Prostate gland (tissue), 2 donors: ENCODE measurements around the gene SMURF2. TPM values are rescaled to one million over a fixed set of nuclear protein-coding genes. Genes with fewer than 3 reads are reported as not detected.

Experiments
- DNase-seq: peaks from one replicate; pipeline ENCODE4 v3.0.0-alpha.2; 2019; ENCODE audit warnings: low spot score
- H3K27ac ChIP-seq, 2 donors: fragments of 200-600 bp; sonication (generic); 2 replicates each; pipeline ENCODE4 v1.5.1; 2017 to 2019
- H3K27me3 ChIP-seq: fragments of 200-600 bp; sonication (generic); replicated peaks from 2 replicates; pipeline ENCODE4 v1.5.1; 2019; ENCODE audit not compliant: insufficient read depth
- H3K36me3 ChIP-seq, 2 donors: fragments of 200-600 bp; sonication (generic); 1 replicate in 1 of 2; 2 replicates in 1 of 2; pipeline versions ENCODE4 v1.5.1 to v1.8.1; 2017 to 2019
- H3K4me1 ChIP-seq: fragments of 200-600 bp; sonication (generic); replicated peaks from 2 replicates; pipeline ENCODE4 v1.5.1; 2019
- H3K4me3 ChIP-seq, 2 donors: fragments of 200-600 bp; sonication (generic); 2 replicates each; pipeline ENCODE4 v1.5.1; 2017 to 2019
- H3K9me3 ChIP-seq: fragments of 200-600 bp; sonication (generic); 2 replicates; pipeline ENCODE4 v1.5.1; 2017
- CTCF ChIP-seq, 4 experiments: fragments of 200-600 bp in 2 of 4; fragments of 450-650 bp in 2 of 4; sonication (generic) in 2 of 4; IDR thresholded peaks; 1 replicate in 3 of 4; 2 replicates in 1 of 4; pipeline ENCODE4 v1.5.1; 2016 to 2019; ENCODE audit warnings: antibody characterized with exemption in 4 of 4, mild to moderate bottlenecking in 2 of 4, moderate library complexity in 2 of 4
- POLR2A ChIP-seq: fragments of 450-650 bp; IDR thresholded peaks from one replicate; pipeline ENCODE4 v1.6.1; 2016; ENCODE audit warnings: antibody characterized with exemption, mild to moderate bottlenecking
- POLR2AphosphoS5 ChIP-seq: sonication (generic); formaldehyde crosslinking; IDR thresholded peaks from one replicate; pipeline ENCODE4 v1.6.1; 2017; ENCODE audit warnings: antibody characterized with exemption
- WGBS: methylation state at CpG from one replicate; pipeline ENCODE4 v1.1.5; 2018; 5-methylcytosine and 5-hydroxymethylcytosine counted together
- intact Hi-C: fragments of 100-400 bp; cut with DNase I; formaldehyde crosslinking; loops from one replicate; pipeline ENCODE4 v1.14.2; 2022
- microRNA-seq: library from miRNA; unstranded; fragments of <30 nt; microRNA quantifications from one replicate; pipeline ENCODE4, GENCODE V29; 2016
- small RNA-seq, 2 donors: library from RNA; depleted of rRNA; stranded (forward); fragments of <200 nt; gene quantifications; one replicate each; pipeline ENCODE3, GENCODE V24; 2016
- total RNA-seq, 2 donors: library from RNA; depleted of rRNA; stranded (reverse); fragments of >200 nt; gene quantifications; one replicate each; pipeline ENCODE4 v1.1.0, GENCODE V29; 2016

SMURF2 gene
- total RNA-seq, 2 donors from 2014 or later, result 21.5 to 29.1 TPM

DNA sequence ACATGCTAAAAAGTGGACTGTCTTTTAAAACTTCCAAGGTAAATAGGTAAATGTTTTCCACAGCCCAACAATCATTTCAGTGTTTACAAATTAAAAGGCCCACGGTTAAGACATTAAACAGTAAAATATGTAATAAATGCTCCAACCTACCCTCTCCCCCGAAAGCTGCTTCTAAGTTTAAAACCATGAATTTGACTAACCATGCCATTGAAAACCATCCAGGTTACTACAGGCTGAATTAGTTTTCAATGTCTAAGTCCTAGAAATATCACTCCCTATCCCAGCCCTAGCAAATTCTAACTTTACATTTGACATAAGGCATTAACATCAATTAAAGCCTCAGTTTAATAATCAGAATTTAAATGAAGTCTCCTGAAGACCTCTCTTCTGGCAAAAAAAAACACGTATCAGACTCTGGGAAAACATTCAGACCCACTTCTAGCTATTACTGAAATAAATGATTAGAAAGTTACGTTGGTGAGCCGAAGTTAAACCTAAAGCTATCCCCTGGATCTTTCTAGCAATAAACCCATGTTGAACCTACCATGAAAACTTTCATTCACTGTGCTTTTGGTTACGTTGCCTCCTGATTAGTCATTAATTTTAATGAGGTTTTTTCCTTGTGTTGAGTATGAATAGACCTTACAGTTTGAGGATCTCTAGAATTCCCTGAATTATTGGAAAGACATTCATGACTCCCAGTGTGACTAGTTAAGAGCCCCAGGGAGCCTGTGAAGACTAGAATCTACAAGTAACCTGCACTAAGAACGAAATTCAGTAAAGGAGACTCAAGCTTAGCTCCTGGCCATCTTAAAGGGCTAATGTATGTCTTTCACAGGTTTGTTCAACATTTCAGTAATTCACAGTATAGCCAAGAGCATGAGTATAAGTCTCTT is 163.6 kb downstream of the SMURF2 start:
- intact Hi-C loops, result no loop called here
- H3K4me1 ChIP-seq, result peaks cover 14% of the 10 kb centered on the region
- H3K36me3 ChIP-seq, result peaks cover 22 to 27% of the 10 kb centered on the region in 2 donors
- TF ChIP-seq CTCF (IDR thresholded peaks at IDR 0.05) (no peak), POLR2AphosphoS5 (no peak), POLR2A (no peak)
- no peaks in the 10 kb centered on the region for H3K27me3 ChIP-seq
- no peak overlapping the region for H3K4me3 ChIP-seq
- no peak overlapping the region for H3K27ac ChIP-seq
- WGBS, result 54% methylated on average over 7 of the region's 7 CpGs
- no peak for DNase-seq
- H3K9me3 ChIP-seq, result no peaks in the 10 kb centered on the region

GRCh38 chr17:64497565-64498035 is 164.5 kb downstream of the SMURF2 start:
- Histone ChIP-seq H3K27me3 (no peaks in the 10 kb centered on the region), H3K4me3 (peak overlapping the region; percentile 61 to 62), H3K36me3 (peaks cover 14 to 23% of the 10 kb centered on the region in 2 donors), H3K27ac (peak overlapping the region; percentile 70 to 71), H3K4me1 (peaks cover 14% of the 10 kb centered on the region), H3K9me3 (no peaks in the 10 kb centered on the region)
- WGBS, result 43% methylated on average over 4 of the region's 4 CpGs
- TF ChIP-seq CTCF (IDR thresholded peaks at IDR 0.05), result no peak
- TF ChIP-seq POLR2A, result no peak
- TF ChIP-seq POLR2AphosphoS5, result no peak
- intact Hi-C loops, result no loop called here
- no peak for DNase-seq

DNA sequence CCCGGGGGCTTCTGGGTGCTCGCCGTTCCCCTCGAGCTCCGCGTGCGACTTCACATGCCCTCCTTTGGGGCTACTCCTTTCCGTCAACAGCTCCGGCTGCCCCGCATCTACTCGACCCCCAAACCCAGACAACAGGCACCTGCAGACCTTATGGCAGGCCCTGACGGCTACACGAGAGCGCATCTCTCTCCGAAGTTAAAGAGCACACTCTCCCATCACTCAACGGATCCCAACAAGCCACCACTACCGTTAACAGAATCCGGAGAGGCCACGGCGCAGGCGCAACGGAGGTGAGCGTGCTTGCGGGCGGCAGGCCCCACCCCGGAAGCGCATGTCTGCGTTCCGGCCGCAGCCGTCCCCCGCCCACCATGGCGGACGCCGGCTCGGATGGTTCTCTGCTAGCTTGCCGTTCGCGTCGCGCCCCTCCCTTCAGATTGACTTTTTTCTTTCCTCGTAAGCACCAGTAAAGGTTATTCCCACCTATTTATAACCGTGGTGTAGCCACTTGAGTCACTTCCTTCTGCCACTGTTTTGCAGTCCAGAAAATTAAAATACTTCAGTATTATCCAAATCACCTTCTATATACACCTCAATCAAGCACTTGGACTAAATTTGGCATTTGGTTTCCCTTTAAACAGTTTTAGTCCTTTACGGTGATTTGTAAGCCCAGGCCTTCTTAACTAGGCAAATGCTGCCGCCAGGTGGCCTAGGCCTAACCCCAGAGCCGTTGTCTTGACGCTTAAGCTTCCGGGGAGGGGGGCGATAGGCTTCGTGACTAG is 165.1 kb downstream of the SMURF2 start, which contains the start of gene POLG2:
POLG2 (minus strand) TSS at position 269 of the 779 bp plus-strand sequence; CDS start at position 183, 86 bp downstream.
- Histone ChIP-seq H3K27me3 (no peaks in the 10 kb centered on the region), H3K4me3 (peak within 1 kb of the TSS; percentile 61 to 62), H3K9me3 (no peaks in the 10 kb centered on the region), H3K4me1 (peaks cover 14% of the 10 kb centered on the region), H3K36me3 (peaks cover 14 to 22% of the 10 kb centered on the region in 2 donors), H3K27ac (peak within 1 kb of the TSS; percentile 70 to 71)
- intact Hi-C loops, result no loop called here
- WGBS, result under 1% methylated on average over 50 of the region's 50 CpGs
- peak; percentile 51 for TF ChIP-seq POLR2A
- TF ChIP-seq POLR2AphosphoS5, result peak; percentile 94
- TF ChIP-seq CTCF (IDR thresholded peaks at IDR 0.05), result peak in 3 of 4 experiments; percentile 14 to 51 (median 37)
- peak; percentile 85 for DNase-seq

DNA sequence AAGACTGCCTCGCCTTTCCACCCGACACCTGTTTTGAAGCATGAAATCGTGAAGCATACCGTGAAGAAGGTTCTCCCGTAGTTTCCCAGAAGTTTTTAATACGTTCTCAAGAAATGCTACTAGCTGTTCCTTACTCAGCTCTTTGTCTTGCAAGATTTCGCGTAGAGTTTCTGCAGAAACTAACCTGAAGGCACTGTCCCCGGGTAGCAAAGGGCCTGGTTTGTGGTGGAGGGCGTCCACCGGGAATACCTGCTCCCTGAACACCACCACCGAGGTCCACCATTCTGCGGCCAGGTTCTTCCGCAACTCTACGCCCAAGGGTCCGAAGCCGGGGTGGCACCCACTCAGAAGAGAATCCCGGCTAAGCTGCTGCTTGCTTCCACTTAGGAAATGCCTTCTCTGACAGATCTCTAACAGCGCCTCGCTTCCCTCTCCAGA is 165.7 kb downstream of the SMURF2 start:
- intact Hi-C loops, result no loop called here
- H3K27ac ChIP-seq, result peak overlapping the region; percentile 70 to 71
- peaks cover 10 to 16% of the 10 kb centered on the region in 2 donors for H3K36me3 ChIP-seq
- WGBS, result 0% methylated on average over 20 of the region's 20 CpGs
- no peak for DNase-seq
- H3K4me3 ChIP-seq, result peak overlapping the region; percentile 61 to 62
- no peak for TF ChIP-seq CTCF (IDR thresholded peaks at IDR 0.05)
- no peak for TF ChIP-seq POLR2A
- no peak for TF ChIP-seq POLR2AphosphoS5
- no peaks in the 10 kb centered on the region for H3K9me3 ChIP-seq
- peaks cover 14% of the 10 kb centered on the region for H3K4me1 ChIP-seq
- no peaks in the 10 kb centered on the region for H3K27me3 ChIP-seq

Small RNAs within 50 kb of the gene (microRNA-seq; reads per million reads assigned to microRNA genes)
- gene MIR3064 (9.4 reads per million, percentile 50 among the genes with 10 or more reads in this experiment), gene MIR5047 (not detected)

Small RNAs within 50 kb of the gene (small RNA-seq; reads per million reads assigned to genes)
- 0 reads per million in 2 donors for gene AC009994.1

Other genes starting within 250 kb of the SMURF2 start
- gene MILR1, start 213.2 kb downstream of the SMURF2 start, total RNA-seq, result 1 to 10 TPM in 1 of 2 donors, under 1 TPM in 1; 0.77 to 4.3 TPM
- 1 to 10 TPM; 5.3 to 9.7 TPM for gene POLG2, start 165.3 kb downstream of the SMURF2 start, total RNA-seq
- 1,000 to 10,000 TPM; 1,009 to 1,102 TPM for gene DDX5, start 156.0 kb downstream of the SMURF2 start, total RNA-seq
- gene CEP95, start 155.3 kb downstream of the SMURF2 start, total RNA-seq, result 10 to 100 TPM; 26.8 to 50.6 TPM